Right hindlimb (tissue), 1 donor: ENCODE data around the gene FREM3.

Source experiments
- DNase-seq: peaks from one replicate; pipeline ENCODE4 v3.0.0-alpha.2; 2018

FREM3 gene

DNA sequence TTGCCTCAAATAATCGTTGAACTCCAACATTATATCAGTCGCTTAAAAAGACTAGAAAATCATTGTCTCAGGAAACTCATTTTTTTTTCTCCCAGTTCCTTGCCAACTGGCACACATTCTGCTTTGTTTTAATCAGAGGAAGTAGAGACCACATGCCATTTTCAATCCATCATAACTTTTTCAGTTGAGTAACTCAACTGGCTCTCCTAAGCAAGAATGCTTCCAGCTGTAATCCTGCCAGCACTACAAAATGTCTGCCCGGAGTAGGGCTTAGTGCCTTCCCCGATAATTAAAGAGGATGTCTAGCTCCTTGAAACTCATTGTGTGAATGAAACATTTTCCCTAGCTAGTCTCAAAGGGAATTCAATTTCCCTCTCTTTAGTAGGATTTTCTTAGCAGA lies 33.0 kb downstream of the FREM3 start:
- DNase-seq, result peak; percentile 72

DNA sequence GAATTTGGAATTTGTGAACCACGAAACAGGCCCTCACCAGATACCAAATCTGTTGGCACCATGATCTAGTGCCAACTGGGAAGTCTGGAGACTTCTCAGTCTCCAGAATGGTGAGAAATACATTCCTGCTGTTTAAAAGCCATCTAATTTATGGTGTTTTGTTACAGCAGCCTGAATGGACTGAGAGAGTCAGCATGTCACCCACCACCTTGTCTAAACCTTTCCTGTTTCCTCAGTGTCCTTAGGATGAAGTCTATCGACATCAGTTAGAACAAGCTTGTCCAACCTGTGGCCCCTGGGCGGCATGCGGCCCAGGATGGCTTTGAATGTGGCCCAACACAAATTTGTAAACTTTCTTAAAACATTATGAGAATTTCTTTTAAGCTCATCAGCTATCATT lies 42.1 kb downstream of the FREM3 start:
- DNase-seq, result no peak

DNA sequence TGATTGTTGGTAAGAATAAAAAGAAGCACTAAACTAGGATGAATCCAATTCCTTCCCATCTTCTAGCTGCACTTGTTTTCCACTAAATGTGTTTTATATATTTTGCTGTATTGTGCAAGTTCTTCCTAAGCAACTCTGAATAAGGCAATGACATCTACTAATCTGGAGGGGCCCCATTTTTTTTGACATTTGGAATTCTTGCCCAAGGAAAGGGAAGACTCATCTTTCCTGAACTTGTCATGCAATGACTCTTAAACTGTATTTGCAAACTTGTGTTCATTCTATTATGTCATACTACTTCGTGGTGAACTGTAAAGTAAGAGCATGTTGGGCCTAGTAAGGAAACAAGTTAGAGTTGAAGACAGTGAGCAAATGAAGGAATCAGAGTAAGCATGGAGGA lies 45.9 kb downstream of the FREM3 start:
- DNase-seq, result no peak

DNA sequence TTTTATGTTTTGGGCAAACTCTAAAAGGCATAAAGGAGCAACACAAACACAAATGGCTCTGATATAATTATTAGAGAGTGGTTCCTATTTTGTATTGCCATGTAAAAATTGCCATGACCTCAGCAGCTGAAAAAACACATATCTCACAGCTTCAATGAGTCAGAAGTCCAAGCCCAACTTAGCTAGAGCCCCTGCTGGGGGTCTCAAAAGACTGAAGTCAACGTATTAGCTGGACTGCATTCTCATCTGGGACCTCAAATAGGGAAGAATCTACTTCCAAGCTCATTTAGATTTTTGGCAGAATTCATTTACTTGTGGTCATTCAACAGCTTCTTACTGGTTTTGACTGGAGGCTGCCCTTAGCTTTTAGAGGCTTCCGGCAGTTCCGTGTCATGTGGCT lies 47.4 kb downstream of the FREM3 start:
- DNase-seq, result no peak

DNA sequence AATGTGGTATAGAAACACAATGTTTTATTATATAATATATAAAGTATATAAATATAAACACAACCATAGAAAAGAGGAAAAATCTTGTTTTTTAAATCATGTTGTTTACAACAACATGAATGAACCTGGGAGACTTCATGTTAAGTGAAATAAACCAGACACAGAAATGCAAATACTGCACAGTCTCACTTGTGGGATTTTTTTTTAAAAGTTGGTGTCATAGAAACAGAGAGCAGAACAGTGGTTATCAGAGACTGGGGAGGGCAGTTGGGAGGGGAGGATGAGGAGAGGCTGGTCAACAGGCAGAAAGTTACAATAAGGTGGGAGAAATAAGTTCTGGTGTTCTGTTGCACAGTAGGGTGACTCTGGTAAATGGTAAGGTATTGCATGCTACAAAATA lies 57.1 kb downstream of the FREM3 start:
- no peak for DNase-seq

DNA sequence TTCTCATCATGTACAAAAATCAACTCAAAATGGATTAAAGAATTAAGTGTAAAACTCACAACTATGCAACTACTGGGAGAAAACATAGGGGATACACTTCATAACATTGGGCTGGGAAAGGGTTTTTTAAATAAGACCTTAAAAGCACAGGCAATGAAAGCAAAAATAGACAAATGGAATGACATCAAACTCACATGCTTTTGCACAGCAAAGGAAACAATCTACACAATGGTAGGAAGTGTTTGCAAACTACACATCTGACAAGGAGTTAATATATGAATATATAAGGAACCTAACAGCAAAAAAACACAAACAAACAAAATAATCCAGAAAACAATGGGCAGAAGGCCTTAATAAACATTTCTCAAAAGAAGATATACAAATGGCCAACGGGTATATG lies 57.9 kb downstream of the FREM3 start:
- DNase-seq, result no peak

DNA sequence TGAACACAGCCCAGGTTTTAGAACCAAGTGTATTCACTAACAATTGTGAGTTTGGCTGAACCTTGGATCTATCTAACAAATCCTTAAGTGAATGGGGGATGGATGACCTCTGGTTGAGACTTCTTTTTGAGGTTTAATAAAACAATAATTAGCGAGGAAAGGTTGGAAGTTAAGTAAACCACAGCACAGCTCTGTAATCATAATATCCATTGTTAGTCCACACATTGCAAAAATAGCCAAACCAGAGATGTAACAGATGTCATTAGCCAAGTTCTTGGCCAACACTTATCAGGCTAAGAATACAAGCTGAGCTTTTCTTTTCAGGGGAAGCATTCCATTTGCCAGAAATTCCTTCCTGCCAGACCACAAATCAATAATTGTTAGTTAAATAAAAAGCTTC lies 59.1 kb downstream of the FREM3 start:
- no peak for DNase-seq

DNA sequence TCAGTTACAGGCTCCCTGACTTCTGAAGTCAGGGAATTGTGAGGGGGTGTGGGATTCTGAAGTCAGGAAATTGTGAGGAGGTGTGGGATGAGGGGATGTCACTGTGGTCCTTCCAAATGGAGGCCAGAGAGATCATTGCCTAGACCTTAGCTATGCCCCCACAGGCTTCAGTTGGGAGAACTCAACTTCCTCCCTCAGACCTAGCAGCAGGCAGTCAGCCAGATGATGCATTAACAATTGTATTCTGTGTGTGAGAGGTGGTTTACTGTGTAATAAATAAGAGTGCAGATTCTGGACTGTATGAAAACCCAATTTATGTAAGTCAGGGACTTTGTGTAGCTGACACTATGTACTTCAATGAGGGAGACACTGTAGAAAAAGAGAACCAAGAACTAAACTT lies 65.7 kb downstream of the FREM3 start:
- DNase-seq, result no peak

DNA sequence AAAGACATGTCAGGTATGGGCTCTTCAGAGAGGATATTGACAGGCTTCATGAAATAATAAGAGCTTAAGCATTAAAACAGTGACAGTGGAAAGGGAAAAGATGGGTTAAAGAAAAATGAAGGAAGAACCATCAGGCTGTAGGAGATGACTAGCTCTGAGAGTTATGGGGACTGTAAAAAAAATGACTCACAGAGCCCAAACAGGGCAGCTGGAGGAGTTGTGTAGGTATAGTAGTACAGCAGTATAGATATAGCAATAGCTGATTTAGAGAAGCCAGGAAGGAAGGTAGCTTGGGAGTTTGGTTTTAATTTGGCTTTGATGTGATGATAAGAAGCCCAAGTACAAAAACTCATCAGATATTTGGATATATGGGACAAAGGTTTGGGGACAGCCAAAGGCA lies 66.6 kb downstream of the FREM3 start:
- DNase-seq, result no peak

DNA sequence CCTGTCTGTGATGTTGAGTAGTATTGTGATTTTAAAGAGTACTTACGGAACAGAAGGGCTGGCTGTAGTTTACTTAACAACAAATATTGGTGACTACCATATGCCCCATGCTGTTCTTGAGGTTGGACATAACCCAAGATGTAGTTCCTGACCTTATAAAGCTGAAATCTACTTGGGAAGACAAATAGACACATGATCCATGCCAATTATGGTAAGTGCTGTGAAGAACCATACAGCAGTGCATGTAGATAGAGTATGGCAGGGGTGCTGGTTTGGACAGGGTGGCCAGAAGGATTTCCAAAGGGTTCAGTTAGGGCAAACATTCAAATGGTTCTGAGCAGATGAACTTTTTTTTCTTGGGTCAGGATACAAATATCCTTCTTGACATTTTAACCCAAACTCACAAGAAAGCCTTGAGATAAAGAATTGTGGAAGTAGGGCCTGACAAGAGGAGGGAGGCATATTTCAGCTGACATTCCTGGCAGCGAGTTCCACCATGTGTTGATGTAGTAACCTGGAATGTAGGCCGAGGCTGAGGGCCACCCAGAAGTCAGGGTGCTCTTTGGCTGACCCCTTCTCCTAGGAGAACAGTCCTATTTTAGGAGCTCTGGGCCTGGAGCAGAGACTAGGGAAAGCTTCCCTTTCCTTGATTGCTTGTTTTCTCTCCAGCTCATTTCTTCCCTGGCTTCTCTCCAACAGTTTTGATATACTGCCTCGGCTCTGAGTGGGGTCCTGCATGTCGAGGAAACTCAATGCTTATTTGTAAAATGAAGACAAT lies 74.2 kb downstream of the FREM3 start:
- peak; percentile 86 for DNase-seq

DNA sequence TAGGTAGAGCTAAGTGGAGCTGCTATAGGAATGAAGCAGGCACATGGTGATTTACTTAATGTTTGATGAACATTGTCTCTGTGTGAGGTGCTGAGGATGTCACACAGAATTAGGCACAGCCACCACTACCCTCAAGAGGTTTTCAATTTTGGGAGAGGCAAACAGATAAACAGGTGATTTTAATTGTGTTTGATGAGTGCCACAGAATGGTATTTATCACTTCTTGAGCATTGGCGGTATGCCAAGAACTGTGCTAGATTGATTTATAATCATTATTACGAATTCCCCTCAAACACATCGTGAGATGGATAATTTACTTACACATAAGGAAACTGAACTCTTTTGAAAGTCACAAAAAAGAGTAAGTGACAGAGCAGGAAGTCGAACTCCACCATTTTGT lies 74.8 kb downstream of the FREM3 start:
- no peak for DNase-seq

DNA sequence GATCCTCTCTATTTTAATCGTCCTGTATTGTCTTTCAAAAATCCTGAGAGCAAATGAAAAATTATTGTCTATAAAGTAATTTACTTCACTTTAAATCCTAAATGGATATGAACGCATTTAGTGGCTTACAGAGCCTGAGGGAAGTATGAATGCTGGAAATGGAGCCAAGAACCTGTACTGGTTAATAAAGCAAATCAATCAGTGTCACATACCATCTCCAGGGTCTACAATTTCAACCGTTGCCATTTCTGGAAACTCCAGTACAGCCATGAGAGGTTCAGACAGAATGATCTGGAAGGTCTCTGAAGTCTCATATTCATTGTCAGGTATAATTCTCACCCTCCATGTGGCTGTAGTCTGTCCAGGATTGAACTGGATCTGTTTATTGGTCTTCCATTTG lies 76.6 kb downstream of the FREM3 start:
- DNase-seq, result no peak

DNA sequence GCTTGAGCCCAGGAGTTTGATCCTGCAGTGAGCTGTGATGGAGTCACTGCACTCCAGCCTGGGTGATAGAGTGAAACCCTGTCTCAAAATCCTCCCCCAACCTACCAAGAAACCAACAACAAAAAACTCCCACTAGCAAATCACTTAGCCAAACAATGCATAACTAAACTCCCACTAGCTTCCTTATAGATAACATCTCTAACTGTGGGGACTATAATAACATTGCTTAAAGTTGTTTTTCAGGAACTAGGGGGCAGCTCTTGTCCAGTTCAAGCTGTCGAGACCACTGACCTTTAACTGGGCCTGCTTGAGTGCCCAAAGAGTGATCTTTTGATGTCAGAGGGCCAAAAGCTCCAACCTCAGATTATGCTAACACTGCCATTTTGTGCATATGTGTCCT lies 81.7 kb downstream of the FREM3 start:
- DNase-seq, result no peak

DNA sequence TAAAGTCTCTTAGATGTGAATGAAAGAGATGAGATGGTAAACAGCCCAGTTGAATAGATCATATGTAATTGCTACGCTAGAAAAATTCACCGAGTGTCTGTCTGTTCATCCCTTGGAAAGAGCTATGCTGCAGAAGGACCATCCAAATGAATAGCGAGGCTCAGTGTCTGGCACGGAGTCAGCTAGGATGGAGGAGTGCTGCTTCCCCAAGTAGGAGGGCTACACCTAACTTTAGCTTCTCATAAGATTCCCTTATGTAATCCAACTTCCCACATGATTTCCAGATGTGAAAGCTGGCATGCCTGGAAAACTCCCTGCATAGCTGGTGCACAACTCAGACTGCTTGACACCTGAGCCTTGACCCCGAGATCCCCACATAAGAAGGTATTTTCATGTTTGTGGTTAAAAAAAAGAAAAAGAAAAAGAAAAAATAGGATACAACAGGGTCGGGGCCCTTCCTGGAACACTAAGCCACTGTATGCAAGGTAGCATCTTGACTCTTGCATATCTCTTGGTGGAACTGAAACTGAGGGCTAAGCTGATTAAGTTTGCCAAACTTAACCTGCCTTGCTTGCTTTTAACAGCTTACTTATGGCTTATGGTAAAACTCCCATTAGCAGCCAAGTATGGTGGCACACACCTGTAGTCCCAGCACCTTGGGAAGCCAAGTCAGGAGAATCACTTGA lies 82.3 kb downstream of the FREM3 start:
- no peak for DNase-seq

DNA sequence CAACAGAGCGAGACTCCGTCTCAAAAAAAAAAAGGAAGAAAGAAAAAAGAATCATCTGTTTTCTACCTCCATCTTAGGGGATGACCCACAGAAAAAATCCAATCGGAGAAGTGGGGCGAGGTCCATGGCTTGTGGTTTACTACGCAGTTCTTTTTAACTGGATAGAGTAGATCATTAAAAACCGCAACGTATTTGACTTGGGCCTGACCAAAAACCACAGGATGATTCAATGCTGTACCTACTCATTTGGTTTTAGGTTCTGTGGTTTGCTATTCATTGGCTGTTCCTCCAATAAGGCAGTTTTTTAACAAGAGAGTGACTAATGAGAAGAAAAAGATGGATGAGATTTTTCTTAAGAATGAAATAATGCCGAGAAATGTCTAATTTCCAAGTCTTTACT lies 83.7 kb downstream of the FREM3 start:
- DNase-seq, result no peak

DNA sequence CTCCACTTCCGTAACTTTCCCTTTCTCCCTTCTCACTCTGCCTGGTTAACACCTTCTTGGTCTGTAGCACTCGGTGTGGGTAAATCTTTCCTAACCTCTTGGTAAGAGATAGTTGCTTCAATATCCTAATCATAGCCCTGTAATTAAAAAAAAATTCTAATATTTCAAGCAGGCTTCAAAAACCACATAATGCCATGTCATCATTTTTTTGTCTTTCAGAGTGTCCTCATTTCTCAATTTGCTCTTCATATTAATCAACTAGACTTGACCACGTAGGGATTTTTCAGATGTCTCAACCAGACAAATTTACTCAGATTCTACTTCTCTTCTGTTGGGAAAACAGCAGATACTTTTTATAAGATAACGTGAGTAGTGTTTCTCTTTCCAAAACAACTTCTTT lies 91.0 kb downstream of the FREM3 start:
- no peak for DNase-seq

DNA sequence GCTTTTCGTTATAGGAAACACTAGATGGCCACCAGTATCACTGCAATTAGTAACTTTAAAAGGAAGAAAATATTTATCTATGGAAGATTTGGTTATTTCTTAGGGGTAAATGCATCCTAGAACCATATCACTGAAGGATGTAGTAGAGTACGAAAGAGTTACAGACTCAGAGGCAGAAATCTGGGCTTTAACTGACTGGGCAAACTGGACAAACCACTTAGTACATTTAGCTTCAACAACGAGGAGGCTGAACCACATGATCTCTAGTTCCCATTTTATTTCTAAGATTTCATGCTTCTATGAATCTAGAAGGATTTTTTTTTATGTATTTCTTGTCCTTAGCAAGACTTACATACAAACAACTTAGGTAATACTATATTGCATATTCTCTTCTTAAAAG lies 94.0 kb downstream of the FREM3 start:
- DNase-seq, result no peak

DNA sequence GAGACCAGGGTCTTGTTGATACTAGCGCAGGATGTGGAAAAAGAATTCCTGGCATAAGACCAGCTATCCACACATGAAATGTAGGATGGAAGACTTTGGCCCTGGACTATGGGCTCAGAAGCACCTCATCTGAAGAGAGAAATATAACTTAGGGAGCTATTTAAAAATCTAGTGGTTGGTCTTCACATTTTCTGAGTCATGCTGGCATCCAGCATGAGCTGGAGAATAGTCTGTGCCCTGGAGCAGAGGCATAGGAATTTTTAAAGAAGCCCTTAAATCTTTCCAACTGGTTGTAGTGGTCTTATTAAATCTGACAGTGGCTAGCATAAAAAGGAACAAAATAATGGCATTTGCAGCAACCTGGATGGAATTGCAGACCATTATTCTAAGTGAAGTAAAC lies 100.6 kb downstream of the FREM3 start:
- DNase-seq, result no peak

DNA sequence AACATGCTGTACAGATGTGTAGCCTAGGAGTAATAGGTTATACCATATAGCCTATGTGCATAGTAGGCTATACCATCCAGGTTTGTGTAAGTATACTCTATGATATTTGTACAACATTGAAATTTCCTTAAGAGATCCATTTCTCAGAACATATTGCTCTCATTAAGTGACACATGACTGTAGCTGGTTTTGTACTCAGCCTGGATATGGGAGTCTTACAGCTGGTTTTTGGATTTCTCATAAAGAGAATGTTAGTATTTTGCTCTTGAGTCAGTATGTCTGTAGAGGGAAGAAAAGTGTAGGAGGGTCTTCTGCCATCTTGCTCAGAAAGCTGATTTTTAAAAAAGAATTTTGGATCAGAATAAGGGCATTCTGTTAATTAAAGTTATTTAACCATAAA lies 101.7 kb downstream of the FREM3 start:
- no peak for DNase-seq

DNA sequence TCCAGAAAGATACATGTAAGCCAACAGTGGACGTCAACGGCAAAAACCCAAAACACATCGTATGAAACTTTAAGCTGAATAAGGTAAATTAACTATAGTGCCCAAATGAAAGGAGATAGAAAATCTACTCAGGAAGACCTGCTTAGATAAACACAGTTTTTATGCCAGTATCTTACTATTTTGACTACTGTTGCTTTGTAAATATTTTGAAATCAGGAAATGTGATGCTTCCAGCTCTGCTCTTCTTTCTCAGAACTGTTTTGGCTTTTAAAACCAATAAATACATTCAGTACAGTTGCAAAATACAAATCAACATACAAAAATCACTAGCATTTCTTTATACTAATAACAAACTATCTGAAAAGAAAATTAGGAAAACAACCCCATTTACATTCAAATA lies 103.2 kb downstream of the FREM3 start:
- DNase-seq, result no peak

DNA sequence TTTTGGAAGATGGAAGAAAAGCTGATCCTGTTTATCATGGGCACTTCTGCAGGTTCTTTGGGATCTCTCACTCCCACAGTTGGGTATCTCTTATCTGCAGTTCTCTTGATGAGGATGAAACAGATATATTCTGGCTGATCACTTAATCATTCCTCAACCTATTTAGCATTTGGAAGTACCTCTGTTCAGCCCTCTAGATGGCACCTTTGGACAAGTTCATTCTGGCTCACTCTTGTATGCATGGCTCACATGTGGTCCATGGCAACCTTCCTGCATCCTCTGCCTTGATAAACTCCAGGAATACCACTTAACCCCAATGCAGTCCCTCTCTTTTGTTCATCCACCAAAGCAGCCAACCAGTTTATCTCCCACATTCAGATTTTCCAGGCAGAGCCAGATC lies 112.8 kb downstream of the FREM3 start:
- DNase-seq, result no peak

DNA sequence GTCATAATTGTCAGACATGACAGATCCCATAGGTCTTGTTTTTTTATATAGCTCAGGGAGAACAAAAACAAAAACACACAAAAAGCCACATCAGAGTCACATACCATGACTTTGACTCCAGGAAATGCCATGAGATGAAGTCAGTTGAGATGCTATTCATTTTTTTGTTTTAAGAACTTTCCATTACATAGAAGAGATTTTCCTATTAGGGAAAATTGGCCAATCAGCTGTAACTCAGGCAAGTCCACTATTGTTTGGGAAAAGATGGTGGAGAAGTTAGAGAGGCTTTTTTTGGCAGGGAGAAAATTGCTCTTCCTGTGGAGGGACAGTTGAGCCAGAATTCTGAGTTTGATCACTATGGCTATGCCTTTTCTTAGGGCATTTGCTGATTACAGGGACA lies 114.4 kb downstream of the FREM3 start:
- DNase-seq, result no peak

DNA sequence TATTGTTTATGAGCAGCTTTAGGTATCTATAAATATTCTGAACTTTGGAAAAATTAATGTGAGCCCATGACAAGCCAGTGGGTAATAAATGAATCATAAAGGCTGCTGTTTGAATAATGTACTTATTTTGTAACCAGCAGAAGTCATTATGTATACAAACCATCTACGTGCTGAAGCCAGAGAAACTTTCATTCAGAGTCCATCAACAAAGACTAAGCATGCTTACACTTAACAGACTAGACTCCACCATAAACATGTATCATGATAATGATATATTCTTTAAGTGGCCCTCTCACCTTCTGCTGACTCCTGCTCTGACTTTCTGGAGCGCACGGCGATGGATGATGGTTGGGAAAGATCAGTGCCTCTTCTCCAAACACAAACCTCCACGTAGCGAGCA lies 114.9 kb downstream of the FREM3 start:
- DNase-seq, result no peak

DNA sequence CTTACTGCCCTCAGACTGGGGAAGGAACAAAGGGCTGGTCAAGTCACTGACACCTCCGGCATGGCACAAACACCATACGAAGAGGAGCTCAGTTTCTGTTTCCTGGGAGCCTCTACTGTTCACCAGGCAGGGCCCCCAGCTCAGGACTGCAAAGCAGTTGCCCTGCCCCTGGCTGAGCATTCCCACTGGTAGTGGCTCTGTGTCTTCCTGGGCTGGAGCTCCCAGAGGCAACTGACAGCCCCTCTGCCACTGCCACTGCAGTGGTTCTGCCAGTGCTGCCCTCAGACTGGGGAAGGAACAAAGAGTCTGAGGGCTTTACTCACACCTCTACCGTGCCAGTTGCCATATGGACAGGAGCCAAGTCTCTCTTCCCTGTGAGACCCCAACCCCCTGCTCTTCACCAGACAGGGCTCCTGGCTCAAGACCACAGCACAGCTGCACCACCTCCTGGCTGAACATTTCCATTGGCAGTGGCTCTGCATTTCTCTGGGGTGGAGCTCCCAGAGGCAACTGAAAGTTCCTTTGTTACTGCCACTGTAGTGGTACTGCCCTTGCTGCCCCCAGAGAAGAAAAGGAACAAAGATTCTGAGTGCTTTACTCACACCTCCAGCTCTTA lies 119.0 kb downstream of the FREM3 start:
- no peak for DNase-seq

DNA sequence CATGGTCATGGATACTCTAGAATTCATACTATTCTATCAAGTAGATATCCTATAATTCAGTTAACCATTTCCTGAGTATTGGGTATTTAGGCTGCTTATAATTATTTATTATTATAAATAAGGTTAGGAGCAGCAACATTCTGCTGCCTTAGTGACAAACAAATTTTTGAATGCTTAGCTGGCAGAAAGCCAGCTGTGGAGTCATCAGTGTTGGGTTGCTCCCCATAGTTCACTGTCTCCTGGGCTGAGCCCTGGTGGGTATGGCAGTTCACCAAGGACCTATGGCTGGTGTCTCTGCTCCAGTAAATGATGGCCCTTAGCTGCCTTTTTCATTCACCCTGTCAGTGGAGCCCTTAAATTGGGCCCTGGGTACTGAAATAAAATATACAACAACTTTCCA lies 125.1 kb downstream of the FREM3 start:
- DNase-seq, result no peak
